Choroid plexus epithelial cell (primary cell): ENCODE data around the gene LPP.

Experiments used
- DNase-seq: peaks from one replicate; pipeline ENCODE4 v3.0.0-alpha.2; 2010; ENCODE audit warnings: low read depth
- H3K4me3 ChIP-seq: 2 replicates; pipeline ENCODE4 v1.5.1; 2011; ENCODE audit warnings: low read depth, mild to moderate bottlenecking, control low read depth, low read length, moderate library complexity
- TF ChIP-seq, protein P1 (sequence below): conservative IDR thresholded peaks from 2 replicates; pipeline ENCODE4 v1.5.1; 2011; ENCODE audit warnings: low read depth, mild to moderate bottlenecking, control low read depth, inconsistent platforms, low read length, moderate library complexity

The LPP gene

DNA sequence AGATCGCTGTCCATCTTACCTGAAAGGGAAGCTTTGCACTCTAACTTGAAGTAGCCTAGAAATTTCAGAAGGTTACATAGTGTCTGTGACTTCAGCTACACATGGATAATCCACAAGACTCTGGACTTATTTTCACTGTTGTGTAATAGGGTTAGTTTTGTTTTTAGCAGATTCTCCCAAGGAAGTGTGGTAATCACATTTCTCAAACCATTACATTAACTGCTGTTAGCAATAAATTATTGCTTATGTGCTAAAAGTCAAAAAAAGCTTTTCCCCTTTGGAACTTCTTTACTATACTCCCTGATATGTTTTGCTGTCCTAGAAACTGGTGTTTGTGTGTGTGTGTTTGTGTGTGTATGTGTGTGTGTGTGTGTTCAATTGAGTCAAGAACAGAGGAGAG lies 666.0 kb downstream of the LPP start:
- peak; percentile 68 for DNase-seq
- TF ChIP-seq, protein P1, sequence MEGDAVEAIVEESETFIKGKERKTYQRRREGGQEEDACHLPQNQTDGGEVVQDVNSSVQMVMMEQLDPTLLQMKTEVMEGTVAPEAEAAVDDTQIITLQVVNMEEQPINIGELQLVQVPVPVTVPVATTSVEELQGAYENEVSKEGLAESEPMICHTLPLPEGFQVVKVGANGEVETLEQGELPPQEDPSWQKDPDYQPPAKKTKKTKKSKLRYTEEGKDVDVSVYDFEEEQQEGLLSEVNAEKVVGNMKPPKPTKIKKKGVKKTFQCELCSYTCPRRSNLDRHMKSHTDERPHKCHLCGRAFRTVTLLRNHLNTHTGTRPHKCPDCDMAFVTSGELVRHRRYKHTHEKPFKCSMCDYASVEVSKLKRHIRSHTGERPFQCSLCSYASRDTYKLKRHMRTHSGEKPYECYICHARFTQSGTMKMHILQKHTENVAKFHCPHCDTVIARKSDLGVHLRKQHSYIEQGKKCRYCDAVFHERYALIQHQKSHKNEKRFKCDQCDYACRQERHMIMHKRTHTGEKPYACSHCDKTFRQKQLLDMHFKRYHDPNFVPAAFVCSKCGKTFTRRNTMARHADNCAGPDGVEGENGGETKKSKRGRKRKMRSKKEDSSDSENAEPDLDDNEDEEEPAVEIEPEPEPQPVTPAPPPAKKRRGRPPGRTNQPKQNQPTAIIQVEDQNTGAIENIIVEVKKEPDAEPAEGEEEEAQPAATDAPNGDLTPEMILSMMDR, result no peak

DNA sequence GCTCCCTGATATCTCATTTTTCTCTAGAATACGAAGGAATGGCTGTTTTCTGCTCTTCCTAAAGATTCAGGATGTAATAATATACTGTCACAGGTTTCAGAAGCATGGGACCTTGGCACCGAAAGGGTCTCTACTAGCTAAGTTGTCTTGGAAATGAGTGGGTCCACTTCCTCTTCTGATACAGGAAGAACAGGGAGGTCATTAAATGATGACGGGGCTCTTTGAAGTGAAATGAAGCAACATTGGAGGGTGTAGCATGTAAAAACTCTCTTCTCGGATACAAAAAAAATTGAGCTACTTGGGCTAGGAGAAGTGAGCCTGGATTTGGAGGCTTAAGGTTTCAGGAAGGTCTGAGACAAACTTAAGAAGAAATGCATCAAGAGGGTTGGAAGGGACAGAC lies 668.0 kb downstream of the LPP start:
- no peak for DNase-seq
- TF ChIP-seq, protein P1, result no peak
- no peak overlapping the region for H3K4me3 ChIP-seq

More for the DNA sequence above, 666.0 kb downstream of the LPP start:
- no peak overlapping the region for H3K4me3 ChIP-seq

DNA sequence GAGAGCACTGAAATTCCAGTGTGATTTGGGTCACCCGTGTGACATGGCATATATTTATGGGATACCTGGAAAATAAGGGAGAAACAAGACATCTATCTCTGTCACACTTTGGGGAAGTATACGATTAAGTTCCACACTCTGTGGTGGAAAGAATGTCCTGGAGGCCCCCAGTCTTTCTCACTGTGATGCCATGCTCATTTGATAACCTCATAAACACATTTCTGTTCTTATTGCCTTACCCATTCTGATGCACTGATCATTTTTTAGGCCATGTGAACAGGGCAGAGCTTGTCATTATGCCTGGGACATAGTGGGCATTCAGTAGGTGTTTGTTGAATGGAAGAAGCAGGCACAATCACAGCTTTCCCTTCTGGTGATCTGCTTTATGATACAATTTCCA lies 668.5 kb downstream of the LPP start:
- no peak for DNase-seq
- H3K4me3 ChIP-seq, result no peak overlapping the region
- TF ChIP-seq, protein P1, result no peak

DNA sequence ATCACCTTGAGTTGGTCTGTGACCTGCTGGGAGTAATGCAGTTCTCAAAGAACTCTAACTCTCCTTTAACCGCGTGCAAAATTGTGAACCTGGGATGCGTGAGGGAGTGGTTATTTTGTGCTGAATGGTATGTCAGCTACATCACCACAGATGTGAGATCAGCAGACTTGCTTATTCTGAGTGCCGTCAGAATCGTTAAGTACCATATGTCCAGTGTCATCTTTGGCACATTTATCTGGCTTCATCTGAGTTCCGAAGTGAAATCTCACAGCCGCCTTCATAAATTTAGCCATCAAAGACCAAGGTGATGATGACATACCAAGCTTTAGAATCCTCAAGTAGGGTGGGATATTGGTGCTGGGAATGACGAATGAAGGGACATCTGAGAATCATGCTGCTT lies 670.6 kb downstream of the LPP start:
- TF ChIP-seq, protein P1, result no peak
- no peak for DNase-seq
- H3K4me3 ChIP-seq, result no peak overlapping the region

DNA sequence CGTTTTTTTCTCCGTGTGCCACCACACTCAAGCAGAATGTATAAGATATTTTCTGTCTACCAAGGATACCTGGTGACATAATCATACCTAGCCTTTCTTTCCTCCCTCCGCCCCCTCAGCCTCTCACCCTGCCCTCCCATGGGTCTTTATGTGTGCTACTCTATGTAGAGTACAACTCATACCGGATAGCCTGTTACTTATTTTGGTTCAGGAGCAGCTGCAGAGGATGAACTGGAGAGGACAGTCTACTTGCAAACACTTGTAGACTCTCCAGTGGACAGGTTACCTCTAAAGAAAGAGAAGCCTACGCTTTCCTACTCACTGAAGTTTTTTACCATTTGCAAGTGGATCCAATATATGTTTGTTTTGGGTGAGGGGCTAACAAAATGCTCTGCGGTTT lies 671.9 kb downstream of the LPP start:
- TF ChIP-seq, protein P1, result no peak
- DNase-seq, result no peak
- no peak overlapping the region for H3K4me3 ChIP-seq

DNA sequence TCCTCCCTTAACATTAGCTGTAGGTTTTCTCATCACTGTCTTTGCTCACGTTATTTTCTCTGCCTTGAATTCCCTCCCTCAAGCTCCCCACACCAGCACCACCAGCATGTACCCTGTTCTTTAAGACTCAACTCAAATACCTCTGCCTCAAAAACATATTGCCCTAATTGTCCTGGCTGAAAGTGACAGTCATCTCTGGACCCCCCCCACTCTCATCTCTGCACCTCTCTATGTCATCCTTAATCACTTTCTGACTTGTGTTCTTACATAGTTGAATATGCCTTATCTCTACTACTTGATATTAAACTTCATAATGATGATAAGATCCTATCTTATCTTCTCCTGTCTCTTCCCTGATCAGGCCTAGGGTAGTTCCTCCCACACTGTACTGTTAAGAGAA lies 672.6 kb downstream of the LPP start:
- TF ChIP-seq, protein P1, result no peak
- no peak for DNase-seq
- no peak overlapping the region for H3K4me3 ChIP-seq

DNA sequence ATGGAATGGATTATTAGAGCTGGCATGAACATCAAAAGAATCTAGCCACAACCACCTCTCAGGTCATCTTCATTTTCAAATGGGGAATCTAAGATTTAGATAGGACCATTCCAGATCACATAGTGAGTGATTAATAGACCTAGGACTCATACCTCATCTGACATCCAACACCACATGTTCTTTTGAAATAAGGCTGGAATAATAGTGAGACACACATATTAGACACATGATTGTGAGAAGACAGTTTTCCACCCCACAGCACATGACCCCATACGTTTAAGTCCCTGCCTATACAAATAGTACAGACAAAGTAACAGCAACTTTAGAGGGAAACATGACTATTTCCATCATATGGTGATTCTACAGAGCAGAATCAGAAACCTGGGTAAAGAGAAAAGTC lies 673.1 kb downstream of the LPP start:
- peak; percentile 16 for DNase-seq
- TF ChIP-seq, protein P1, result no peak
- no peak overlapping the region for H3K4me3 ChIP-seq
